Measurements from ENCODE around the gene NPTX2. TPM values are rescaled to one million over a fixed set of nuclear protein-coding genes. Genes with fewer than 3 reads are reported as not detected.

The NPTX2 gene
- total RNA-seq, 1 donor from 2014 or later = under 0.01 TPM

DNA sequence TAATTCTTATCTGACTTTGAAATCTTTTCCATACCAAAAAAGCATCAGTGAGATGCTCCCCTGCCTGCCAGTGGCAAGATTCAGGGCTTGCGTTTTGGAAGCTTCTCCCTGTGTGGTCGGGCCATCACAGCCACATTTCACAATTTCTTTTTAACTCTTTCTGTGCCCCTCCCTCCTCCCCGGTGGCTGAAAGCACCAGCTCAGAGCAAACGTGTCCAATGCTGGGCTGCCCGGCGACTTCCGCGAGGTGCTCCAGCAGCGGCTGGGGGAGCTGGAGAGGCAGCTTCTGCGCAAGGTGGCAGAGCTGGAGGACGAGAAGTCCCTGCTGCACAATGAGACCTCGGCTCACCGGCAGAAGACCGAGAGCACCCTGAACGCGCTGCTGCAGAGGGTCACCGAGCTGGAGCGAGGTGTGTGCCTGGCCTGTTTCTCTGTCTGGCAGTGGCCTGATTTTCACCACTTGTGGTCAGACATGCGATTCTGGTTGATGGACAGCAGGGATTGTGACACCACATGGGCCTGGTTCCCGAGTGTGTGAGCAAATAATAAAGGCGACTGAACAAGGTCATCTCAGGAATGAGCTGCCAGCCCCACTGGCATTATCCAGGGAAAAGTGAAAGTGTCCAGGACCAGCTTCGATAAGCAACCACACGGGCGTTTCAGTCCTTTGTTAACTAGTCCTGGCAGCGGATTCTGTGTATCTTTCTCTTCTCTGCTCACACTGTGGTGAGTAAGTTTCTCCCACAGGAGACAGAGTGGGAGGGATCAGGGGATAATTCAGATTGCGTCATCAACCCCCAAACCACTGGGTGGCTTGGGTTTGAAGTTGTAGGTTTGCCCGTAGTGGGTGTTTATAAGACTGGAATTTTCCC lies 2.6 kb downstream of the NPTX2 start:
- Histone ChIP-seq H3K4me3 (ENCODE audit: low read depth, low read length) (no peak overlapping the region), H3K27me3 (ENCODE audit: control insufficient read depth, insufficient read depth, low read length) (peaks cover 23% of the 10 kb centered on the region), H3K36me3 (ENCODE audit: control insufficient read depth, insufficient read depth, low read length) (no peaks in the 10 kb centered on the region)
- TF ChIP-seq, protein P1, sequence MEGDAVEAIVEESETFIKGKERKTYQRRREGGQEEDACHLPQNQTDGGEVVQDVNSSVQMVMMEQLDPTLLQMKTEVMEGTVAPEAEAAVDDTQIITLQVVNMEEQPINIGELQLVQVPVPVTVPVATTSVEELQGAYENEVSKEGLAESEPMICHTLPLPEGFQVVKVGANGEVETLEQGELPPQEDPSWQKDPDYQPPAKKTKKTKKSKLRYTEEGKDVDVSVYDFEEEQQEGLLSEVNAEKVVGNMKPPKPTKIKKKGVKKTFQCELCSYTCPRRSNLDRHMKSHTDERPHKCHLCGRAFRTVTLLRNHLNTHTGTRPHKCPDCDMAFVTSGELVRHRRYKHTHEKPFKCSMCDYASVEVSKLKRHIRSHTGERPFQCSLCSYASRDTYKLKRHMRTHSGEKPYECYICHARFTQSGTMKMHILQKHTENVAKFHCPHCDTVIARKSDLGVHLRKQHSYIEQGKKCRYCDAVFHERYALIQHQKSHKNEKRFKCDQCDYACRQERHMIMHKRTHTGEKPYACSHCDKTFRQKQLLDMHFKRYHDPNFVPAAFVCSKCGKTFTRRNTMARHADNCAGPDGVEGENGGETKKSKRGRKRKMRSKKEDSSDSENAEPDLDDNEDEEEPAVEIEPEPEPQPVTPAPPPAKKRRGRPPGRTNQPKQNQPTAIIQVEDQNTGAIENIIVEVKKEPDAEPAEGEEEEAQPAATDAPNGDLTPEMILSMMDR (IDR thresholded peaks at IDR 0.05; ENCODE audit: insufficient read depth, low read length, severe bottlenecking) = no peak
- FAIRE-seq (no peak), DNase-seq (ENCODE audit: low read depth) (no peak)

GRCh38 chr7:98621573-98622482 lies 4.7 kb downstream of the NPTX2 start:
- H3K4me3 ChIP-seq (ENCODE audit: low read depth, low read length) = no peak overlapping the region
- TF ChIP-seq, protein P1 (IDR thresholded peaks at IDR 0.05; ENCODE audit: insufficient read depth, low read length, severe bottlenecking) = no peak
- FAIRE-seq (no peak), DNase-seq (ENCODE audit: low read depth) (no peak)
- peaks cover 18% of the 10 kb centered on the region for H3K27me3 ChIP-seq (ENCODE audit: control insufficient read depth, insufficient read depth, low read length)
- H3K36me3 ChIP-seq (ENCODE audit: control insufficient read depth, insufficient read depth, low read length) = no peaks in the 10 kb centered on the region

GRCh38 chr7:98622926-98623325 lies 5.8 kb downstream of the NPTX2 start:
- peaks cover 15% of the 10 kb centered on the region for H3K27me3 ChIP-seq (ENCODE audit: control insufficient read depth, insufficient read depth, low read length)

DNA sequence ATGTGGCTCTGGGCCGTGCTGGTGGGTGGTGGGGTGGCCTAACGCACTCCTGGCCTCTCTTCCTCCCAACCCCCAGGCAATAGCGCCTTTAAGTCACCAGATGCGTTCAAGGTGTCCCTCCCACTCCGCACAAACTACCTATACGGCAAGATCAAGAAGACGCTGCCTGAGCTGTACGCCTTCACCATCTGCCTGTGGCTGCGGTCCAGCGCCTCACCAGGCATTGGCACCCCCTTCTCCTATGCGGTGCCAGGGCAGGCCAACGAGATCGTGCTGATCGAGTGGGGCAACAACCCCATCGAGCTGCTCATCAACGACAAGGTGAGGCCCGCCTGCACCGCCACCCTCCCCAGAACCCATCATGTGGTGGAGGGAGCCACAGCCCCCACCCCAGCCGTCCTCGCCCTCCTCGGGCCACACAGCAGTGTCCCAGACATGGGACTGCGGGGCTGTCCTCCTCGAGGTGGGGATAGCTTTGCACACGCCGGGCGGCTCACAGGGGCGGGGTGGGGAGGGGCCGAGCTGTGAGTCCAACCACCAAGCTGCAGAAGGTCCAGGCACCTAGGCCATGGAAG lies 7.8 kb downstream of the NPTX2 start:
- no peak overlapping the region for H3K4me3 ChIP-seq (ENCODE audit: low read depth, low read length)
- no peaks in the 10 kb centered on the region for H3K36me3 ChIP-seq (ENCODE audit: control insufficient read depth, insufficient read depth, low read length)
- FAIRE-seq (no peak), DNase-seq (ENCODE audit: low read depth) (no peak)
- TF ChIP-seq, protein P1 (IDR thresholded peaks at IDR 0.05; ENCODE audit: insufficient read depth, low read length, severe bottlenecking) = no peak
- peaks cover 3% of the 10 kb centered on the region for H3K27me3 ChIP-seq (ENCODE audit: control insufficient read depth, insufficient read depth, low read length)

More at GRCh38 chr7:98622926-98623325, 5.8 kb downstream of the NPTX2 start:
- DNase-seq (ENCODE audit: low read depth) = no peak
- H3K4me3 ChIP-seq (ENCODE audit: low read depth, low read length) = no peak overlapping the region
- TF ChIP-seq, protein P1 (IDR thresholded peaks at IDR 0.05; ENCODE audit: insufficient read depth, low read length, severe bottlenecking) = no peak
- no peak for FAIRE-seq
- H3K36me3 ChIP-seq (ENCODE audit: control insufficient read depth, insufficient read depth, low read length) = no peaks in the 10 kb centered on the region

- H3K27me3 ChIP-seq (ENCODE audit: control insufficient read depth, insufficient read depth, low read length) = no peaks in the 10 kb centered on the region
- no peak overlapping the region for H3K4me3 ChIP-seq (ENCODE audit: low read depth, low read length)
- no peak for DNase-seq (ENCODE audit: low read depth)
- H3K36me3 ChIP-seq (ENCODE audit: control insufficient read depth, insufficient read depth, low read length) = no peaks in the 10 kb centered on the region
- TF ChIP-seq, protein P1 (IDR thresholded peaks at IDR 0.05; ENCODE audit: insufficient read depth, low read length, severe bottlenecking) = no peak
- FAIRE-seq = no peak
These were observed 9.7 kb downstream of the NPTX2 start for GRCh38 chr7:98626460-98627412.

All from bronchial epithelial cell (primary cell).